Ramos (cell line): ENCODE measurements around the gene FAM222B.
"Not testable (repeated sequence)": the region's sequence is repeated elsewhere in the genome, so short reads cannot be mapped to it uniquely, and the experiment has no call there.

Source experiments
- in situ Hi-C: fragments of 300-500 bp; cut with MboI; formaldehyde crosslinking; loops from one replicate; pipeline ENCODE4 v1.14.3; 2022; ENCODE audit warnings: low sequenced_read_pairs; ENCODE audit not compliant: unreplicated experiment

Gene FAM222B

DNA sequence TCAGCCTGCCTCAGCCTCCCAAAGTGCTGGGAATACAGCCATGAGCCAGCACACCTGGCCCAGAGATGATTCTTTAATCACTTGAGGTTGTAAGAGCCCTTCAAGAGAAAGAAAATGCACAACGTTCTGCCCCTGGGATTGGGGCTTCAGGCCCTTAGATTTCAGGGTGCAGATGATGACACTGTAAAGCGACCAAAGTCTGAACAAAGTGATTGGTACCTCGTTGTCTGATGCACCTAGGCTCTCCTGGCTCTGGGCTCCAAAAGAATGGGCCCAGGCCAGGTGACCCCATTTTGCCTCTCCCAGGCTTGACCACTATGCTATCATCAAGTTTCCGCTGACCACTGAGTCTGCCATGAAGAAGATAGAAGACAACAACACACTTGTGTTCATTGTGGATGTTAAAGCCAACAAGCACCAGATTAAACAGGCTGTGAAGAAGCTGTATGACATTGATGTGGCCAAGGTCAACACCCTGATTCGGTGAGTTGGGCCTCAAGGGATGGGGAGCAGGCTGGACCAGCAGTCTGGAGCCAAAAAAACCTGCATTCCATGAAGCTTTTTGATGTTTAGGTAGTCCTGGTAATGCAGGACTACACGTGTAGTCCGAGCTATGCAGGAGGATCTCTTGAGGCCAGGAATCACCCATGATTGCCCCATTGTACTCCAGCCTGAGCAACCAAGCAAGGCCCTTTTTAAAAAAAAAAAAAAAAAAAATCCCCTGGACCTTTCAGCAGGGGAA lies 120.0 kb downstream of the FAM222B start:
- in situ Hi-C loops: no loop called here

DNA sequence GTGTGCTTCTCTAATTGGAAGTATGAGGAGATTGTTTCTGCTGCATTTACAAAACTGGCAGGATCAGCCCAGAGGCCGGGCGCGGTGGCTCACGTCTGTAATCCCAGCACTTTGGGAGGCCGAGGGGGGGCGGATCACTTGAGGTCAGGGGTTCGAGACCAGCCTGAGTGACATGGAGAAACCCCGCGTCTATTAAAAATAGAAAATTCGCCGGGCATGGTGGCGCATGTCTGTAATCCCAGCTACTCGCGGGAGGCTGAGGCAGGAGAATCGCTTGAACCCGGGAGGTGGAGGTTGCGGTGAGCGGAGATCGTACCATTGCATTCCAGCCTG lies 121.6 kb downstream of the FAM222B start:
- in situ Hi-C loops: not testable (repeated sequence)

DNA sequence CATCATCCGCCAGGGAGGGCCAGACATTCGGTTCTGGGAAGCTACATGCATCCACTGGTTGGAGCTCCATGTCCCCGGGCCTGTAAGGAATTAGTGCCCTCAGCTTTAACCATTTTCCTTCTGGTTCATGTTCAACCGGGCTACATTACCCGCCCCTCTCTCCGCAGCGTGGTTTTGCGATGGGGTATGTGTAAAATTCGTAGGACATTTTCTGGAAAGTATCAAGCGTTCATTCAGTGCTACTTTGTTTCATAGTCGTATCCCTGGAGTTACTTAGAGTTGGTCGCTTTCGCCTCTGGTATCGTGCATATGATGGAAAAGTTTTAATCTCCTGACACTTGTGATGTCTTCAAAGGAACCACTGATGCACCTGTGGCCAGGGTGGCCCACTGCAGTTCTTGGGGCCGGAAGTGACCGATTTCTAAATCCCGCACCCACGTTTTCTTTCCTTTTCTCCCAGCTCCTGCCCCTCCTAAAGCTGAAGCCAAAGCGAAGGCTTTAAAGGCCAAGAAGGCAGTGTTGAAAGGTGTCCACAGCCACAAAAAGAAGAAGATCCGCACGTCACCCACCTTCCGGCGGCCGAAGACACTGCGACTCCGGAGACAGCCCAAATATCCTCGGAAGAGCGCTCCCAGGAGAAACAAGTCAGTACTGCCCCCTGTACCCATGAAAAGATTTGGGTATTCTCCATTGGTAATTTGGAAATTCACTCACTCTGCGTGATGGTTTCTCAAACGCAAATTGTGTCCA lies 122.2 kb downstream of the FAM222B start:
- in situ Hi-C loops: no loop called here

DNA sequence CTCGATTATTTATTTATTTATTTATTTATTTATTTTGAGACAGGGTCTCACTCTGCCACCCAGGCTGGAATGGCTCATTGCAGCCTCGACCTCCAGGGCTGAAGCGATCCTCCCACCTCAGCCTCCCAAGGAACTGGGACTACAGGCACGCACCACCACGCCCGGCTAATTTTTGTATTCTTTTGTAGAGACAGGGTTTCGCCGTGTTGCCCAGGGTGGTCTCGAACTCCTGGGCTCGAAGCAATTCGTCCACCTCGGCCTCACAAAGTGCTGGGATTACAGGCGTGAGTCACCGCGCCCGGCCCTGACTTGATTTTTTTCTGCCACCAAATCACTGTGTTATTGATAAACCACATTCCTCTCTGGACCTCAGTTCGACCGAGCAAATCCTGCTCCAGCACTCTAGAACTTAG lies 123.6 kb downstream of the FAM222B start:
- in situ Hi-C loops: no loop called here

DNA sequence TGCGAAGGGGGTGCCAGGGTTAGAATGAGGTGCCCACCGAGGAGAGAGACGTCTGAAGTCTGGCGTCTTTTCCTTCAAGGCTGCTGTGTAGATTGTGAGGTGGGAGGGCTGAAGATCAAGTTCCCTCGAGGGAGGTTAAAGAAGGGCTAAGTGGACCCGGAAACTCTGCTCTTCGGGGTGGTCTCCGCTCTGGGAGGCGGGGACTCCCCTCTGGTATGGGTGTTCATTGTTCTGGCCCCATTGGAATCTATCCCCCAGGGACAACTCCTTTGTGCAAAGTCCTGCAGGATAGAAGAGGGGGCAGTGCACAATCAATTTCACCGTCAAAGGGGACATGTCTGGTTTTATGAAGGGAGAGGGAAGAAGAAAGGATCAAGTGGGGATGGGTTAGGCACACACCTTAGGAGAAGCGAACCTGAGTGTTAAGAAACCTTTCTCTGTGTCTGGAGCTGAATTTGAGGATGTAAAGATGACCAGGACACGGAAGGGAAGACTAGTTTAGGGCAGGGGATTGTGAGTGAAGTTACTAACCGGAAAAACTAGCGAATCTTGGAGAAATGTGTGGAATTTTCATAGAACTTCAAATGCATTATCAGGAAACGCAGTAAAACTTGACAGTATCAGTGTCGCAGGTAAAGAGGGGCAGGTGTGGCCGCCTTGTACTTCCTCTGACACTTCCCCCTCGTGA lies 124.1 kb downstream of the FAM222B start:
- in situ Hi-C loops: no loop called here

DNA sequence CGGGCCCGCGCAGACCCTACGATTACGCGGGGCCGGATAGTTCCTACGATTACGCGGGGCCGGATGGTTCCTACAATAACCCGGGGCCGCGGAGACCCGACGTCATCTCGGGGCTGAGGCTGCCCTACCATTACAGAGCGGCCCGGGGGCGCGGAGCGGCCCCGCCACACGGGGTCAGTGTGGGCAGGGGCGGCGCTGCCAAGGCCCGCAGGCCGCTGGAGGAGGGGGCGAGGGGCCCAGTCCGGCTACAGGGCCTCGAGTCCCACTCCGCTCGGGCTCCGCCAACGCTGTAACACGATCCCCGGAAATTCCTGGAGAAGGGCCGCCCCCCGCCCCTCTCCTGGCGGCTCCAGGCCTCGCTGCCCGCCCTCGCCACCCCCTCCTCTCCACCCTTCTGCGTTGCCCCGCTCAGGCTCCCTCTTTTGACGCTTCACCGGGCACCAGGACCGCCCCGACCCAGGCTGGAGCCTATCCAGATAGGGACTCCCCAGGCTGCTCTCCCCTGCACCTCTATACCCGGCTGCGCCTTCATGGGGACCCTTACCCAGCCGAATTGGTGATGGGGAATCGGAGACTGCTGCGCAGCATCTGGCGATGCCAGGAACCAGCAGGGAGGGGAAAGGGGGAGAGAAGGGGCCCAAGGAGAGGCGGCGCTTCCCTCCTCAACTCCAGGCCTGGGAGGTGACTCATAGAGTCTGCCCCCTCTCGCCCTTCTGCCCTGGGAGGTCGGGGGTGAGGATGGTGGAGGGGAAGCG lies 124.8 kb downstream of the FAM222B start, which contains the start of gene RAB34:
Gene RAB34, minus strand, starts transcription at position 291 of the 755 bp plus-strand sequence. CDS start 602 bp downstream, outside the sequence.
- in situ Hi-C loops: no loop called here

DNA sequence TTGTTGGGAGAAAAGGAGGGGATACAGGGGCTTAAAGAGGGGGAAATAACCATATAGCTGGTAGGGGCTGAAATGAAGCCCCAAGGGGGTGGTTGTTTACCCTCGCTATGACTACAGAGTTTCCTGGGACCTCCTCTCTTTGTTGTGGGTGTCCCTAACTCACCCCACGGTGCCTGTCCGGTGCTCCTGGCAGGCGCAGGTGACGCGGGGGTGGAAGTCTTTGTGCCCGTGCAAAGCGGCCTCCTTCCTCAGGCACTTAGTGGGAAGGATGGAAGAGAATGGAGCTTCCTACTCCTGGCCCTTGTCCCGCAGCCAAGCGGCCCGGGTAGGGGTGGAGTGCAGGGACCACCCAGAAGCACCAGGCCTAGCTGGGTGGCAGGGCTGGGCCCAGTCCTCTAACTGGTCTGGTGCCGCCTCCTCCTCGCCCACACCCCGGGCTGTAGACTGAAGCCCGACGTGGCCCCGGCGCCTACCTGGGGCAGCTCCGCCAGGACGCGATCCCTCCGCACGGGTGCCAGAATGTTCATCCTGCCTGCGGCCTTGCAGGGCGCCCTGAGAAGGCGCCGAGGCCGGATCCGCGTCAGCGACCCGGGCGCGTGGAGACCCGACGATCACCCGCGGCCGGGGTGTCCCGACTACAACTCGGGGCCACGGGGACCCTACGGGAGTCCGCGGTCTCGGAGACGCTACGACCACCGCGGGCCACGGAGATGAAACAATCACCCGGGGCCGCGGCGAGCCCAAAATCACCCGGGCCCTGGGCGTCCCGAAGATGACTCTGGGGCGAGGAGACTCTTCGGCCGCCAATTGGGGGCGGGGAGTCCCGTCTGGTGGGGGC lies 125.6 kb downstream of the FAM222B start:
- in situ Hi-C loops: no loop called here

DNA sequence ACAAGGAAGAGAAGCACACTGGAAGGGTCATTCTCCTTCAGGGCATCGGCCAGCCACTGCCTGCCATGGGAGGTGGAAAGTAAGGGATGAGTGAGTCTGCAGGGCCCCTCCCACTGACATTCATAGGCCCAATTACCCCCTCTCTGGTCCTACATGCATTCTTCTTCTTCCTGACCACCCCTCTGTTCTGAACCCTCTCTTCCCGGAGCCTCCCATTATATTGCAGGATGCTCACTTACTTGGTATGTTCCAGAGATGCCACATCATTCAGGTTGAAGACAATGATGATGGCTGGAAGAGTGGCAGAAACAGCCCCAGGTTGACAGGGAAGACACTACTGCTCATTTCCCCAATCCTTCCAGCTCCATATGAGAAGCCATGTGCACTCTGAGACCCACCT lies 127.4 kb downstream of the FAM222B start:
- in situ Hi-C loops: no loop called here

DNA sequence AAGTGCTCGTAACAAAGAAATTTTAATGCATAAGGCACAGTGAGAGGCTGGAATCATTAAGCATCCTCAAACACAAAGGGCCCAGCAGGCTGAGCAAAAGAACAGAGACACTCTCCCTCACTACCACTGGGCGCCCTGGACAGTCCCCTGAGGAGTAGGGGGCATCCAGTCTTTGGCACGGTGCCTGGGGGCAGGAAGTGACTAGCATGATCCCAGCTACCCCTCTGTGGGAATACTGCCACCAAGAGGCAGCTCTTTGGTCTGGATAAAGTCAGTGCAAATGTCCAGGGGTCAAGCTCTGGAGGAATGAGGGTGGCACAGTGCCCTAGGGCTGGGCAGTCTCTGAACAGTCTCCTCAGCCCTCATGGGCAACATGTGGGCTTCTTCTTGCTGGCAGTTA lies 128.3 kb downstream of the FAM222B start:
- in situ Hi-C loops: no loop called here

DNA sequence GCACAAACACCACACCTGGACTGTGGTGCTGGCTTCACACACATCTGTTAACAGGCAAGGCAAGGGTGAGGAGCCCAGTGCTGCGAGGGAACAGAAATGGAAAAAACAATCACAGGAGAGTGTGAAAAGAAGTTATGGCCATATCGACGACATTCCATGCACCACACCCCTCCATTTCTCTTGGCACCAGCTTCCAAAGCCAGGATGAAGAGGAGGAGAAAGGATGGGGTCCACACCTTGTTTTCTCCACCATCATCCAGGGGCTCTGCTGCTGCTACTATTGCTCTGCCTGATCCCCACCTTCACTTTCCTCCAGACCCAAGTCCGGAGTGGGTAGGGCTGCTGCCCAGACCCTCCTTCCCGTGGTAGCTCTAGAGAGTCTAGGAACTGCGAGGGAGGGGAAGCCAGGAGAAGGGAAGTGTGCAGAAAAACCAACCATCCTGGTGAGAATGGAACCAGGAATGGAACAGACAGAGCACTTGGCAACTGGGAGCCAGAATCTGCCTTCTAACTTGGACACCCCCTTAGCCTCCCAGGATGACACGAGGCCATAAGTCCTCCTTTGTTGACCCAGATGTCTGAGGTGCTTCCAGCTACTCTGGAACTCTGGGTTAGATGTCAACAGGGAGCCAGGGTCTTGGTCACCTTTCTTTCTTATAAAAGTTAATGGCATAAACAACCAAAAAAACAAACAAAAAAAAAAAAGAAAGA lies 129.7 kb downstream of the FAM222B start:
- in situ Hi-C loops: no loop called here

DNA sequence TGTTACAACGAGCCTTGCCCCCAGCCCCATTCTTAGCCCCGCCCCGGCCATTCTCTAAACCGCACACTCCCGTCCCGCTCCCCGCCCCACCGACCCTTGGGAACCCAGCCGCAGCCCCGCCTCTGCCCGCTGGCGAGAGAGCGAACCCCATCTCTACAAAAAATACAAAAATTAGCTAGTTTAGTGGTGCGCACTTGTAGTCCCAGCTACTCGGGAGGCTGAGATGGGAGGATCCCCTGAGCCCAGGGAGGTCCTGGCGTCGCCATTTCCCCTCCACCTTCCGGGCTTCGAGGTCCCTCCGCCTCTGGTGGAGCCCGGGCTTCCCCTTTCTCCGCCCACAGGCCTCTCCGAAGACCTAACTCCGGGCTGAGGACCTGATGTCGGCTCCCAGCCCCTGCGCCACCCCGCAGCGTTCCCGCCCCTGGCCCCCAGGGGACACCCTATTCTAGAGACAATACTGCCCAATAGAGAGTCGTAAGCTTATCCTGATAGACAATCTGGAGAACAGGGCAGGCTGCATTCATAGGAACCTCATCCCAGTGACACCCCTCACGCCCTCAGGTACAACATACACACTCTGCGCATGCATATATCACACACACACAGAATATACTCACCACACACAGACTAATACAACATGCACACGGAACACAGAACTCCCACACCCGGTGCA lies 130.4 kb downstream of the FAM222B start:
- in situ Hi-C loops: no loop called here

DNA sequence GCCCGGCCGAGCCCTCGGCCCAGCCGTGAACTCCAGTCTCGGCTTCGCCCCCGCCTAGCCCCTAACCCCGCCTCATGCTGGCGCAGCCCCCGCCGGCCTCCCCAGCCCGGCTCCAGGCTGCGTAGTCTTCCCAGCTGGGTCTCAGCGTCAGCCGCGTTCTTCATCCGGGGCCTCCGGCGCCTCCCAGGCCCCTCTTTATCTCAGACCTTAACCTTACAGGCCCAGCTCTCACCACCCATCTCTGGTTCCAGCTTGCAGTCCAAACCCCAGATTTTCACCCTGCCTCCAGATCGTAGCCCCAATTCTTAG lies 130.9 kb downstream of the FAM222B start, which contains the start of gene PROCA1:
Gene PROCA1, minus strand, starts transcription at position 166 of the 309 bp plus-strand sequence. CDS start 228 bp downstream, outside the sequence.
- in situ Hi-C loops: no loop called here

DNA sequence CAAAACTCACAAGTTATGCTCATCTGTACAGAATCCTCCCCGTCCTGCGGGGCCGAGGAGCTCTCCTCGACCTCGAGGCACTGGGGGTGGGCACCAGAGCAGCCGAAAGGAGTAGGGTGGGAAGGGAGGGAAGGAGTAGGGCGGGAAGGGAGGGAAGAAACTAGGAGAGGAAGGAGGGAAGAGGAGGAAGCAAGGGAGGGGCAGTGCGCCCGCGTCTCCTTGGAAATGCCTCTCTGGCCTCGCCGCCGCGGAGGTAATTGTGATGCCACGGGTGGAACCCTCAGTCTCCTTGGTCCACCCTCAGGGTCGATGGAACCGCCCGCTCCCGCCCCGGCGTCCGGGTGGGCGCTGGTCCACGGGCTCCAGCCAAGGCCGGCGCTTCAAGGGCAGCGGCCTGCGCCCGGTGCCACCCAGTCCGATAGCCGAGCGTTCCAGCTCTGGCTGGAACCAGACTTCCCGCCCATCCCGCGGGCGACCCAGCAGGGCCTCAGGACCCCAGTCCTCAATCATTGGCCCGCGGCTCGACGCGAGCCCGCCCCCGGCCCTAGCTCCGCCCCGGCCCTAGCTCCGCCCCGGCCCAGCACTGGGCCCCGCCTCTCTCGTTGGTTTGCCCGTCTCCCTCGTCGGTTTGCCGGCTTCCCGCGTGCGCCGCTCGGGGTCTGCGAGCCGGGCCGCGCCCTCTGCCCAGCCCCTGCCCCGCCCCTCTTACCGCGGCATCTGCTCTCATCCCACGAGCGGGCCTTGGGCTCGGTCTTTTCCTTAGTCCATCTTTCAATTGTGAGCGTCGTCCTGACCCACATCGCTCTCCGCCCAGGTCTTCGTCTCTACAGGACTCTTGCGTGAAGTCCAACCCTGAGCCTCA lies 131.5 kb downstream of the FAM222B start:
- in situ Hi-C loops: no loop called here

DNA sequence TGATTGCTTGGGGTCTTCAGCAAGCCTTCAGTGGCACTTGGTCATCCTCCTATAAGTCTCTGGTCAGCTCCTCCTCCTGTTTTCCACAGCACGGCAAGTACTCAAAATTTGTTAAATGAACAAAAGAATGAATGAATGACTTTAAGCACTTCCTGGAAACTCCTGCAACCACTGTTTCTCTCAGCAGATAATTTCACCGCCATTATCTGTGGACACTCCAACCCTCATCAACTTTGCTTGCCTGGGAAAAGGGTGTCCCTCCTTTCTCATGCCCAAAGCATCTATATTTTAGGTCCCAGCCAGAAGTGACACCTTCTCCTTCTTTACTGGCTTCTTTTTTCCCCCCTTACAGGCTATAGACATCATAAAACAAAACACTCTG lies 135.3 kb downstream of the FAM222B start:
- in situ Hi-C loops: no loop called here

DNA sequence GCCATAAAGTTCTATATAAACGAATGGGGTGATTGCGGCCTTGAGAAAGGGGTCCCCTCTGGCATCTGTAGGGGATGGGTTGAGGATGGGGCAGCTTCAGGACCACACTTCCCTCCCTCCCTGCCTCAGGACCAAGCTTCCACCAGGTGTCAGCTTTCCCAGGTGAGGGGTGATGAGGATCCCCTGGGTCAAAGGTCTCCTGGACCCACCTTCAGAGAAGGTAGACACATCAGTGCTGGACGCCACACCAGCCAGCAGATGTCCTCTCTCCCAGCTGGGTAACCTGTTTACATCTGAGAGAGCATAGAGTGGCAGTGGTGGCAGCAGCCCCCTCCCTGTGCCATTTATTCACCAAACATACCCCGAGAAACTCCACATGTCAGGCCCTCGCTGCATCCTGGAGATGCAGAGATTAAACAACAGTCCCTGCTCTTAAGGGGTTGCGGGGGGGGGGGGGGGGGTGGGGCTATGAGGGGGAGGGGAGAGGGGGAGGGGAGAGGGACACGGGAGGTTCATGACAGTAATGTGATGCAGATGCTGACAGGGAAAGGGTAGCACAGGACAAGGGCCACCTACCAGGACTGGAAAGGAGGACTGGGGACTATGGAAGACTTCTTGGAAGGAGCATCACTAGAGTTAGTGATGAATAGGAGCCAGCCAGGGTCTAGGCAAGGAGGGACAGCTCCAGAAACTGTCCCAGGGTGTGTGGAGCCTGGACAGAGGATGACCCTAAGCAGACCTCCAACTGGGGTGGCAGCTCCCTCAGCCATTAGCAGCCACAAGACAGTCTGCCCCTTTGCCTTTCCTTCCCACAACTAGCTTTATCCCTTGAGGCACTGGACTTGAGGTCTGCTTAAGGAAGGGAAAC lies 135.9 kb downstream of the FAM222B start:
- in situ Hi-C loops: no loop called here
